ENCODE measurements around the gene NEO1. TPM values are rescaled to one million over a fixed set of nuclear protein-coding genes. Genes with fewer than 3 reads are reported as not detected.

NEO1 gene
- total RNA-seq, 4 donors from 2014 or later: 12.7 to 30.5 (median 16.4) TPM

- TF ChIP-seq CTCF (IDR thresholded peaks at IDR 0.05; ENCODE audit: low read depth): no peak
Measured at GRCh38 chr15:73082812-73083211, 30.5 kb downstream of the NEO1 start.

DNA sequence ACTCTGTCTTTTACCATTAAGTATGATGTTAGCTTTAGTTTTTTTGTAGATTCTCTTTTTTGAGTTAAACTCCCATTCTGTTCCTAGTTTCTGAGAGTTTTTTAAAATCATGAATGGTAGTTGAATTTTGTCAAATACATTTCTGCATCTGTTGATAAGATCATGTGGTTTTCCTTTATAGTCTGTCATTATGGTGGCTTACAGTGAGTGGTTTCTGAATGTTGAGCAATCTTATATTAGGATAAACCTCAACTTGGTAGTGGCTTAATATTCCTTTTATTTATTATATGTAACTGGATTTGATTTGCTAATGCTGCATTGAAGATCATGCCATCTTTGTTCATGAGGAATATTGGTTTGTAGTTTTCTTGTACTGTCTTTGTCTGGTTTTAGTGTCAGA lies 34.8 kb downstream of the NEO1 start:
- TF ChIP-seq CTCF (IDR thresholded peaks at IDR 0.05; ENCODE audit: low read depth): no peak

GRCh38 chr15:73105064-73105463 lies 52.8 kb downstream of the NEO1 start:
- no peak for TF ChIP-seq CTCF (IDR thresholded peaks at IDR 0.05; ENCODE audit: low read depth)

- no peak for TF ChIP-seq CTCF (IDR thresholded peaks at IDR 0.05; ENCODE audit: low read depth)
Measured at GRCh38 chr15:73108676-73109075, 56.4 kb downstream of the NEO1 start.

- no peak for TF ChIP-seq CTCF (IDR thresholded peaks at IDR 0.05; ENCODE audit: low read depth)
Measured at GRCh38 chr15:73109765-73110164, 57.5 kb downstream of the NEO1 start.

- no peak for TF ChIP-seq CTCF (IDR thresholded peaks at IDR 0.05; ENCODE audit: low read depth)
Measured at GRCh38 chr15:73110201-73110600, 57.9 kb downstream of the NEO1 start.

DNA sequence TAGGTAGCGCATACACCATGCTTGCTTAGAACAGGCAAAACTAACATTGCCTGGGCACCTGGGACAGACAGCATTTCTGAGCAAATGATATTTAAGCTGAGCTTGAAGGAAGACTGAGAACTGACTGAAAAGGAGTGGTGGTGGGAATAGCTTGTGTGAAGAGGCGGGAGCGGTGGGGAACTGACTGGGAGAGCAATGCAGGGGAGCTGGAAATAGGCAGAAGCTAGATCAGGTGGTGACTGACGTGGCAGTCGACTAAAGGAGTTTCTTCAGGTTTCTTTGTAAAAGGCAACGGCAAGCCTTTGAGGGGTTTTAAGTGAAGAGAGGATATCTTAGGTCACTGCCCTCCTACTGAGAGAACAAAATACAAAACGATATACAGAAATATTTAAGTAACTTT lies 61.8 kb downstream of the NEO1 start:
- TF ChIP-seq CTCF (IDR thresholded peaks at IDR 0.05; ENCODE audit: low read depth): no peak

Measured in subcutaneous adipose tissue (tissue), 4 donors.